ENCODE results near the gene CD300LF. TPM values are rescaled to one million over a fixed set of nuclear protein-coding genes. Genes with fewer than 3 reads are reported as not detected.

CD300LF gene
- total RNA-seq, 1 experiment from 2014 or later: not detected

- RAD21 ChIA-PET (ENCODE audit: low non-redundant PET in 1 of 2, low total read pairs in 2 of 2, uncharacterized antibody in 2 of 2, unreplicated experiment in 2 of 2): no interaction called here
- Histone ChIP-seq H3K9ac (ENCODE audit: low read length) (peak overlapping the region; percentile 79), H3K36me3 (ENCODE audit: control insufficient read depth in 1 of 2, insufficient read depth in 2 of 2, low read length in 2 of 2) (peaks cover 0 to 2% of the 10 kb centered on the region in 2 experiments; a peak in 2 of 4 replicates), H3K27me3 (ENCODE audit: insufficient read depth, low read length) (no peaks in the 10 kb centered on the region), H3K9me3 (ENCODE audit: control insufficient read depth in 1 of 2, insufficient read depth in 1 of 2, low read depth in 1 of 2, low read length in 2 of 2) (no peaks in the 10 kb centered on the region), H3K4me3 (replicated peaks in 1 of 2; ENCODE audit: low read depth in 1 of 2, low read length in 2 of 2) (peak overlapping the region; percentile 74 to 90), H3K9me2 (ENCODE audit: insufficient read depth) (no peaks in the 10 kb centered on the region), H3K79me2 (ENCODE audit: insufficient read depth, low read length) (peaks cover 62% of the 10 kb centered on the region), H3K4me2 (ENCODE audit: low read length) (peak overlapping the region; percentile 87), H3K27ac (ENCODE audit: low read depth, low read length) (peak overlapping the region; percentile 81), H2AFZ (ENCODE audit: low read depth, low read length, poor library complexity, severe bottlenecking) (no peak overlapping the region), H3K4me1 (ENCODE audit: control insufficient read depth in 1 of 2, insufficient read depth in 2 of 2, low read length in 2 of 2) (peaks cover 32 to 54% of the 10 kb centered on the region in 2 experiments), H4K20me1 (ENCODE audit: insufficient read depth) (peaks cover 3% of the 10 kb centered on the region; the same call in 1 of the 2 replicates)
- CTCF ChIA-PET: interaction anchor here (0.8 to 1.9 kb wide), 6 partner anchors 13 to 382 kb away, joined by 3 to 8 read pairs (median 6); partner anchors contain the start of genes NAT9 and RAB37
- BruUV-seq (replicated peaks): no TSS peak
- ATAC-seq: no peak
- TF ChIP-seq ATF3 (IDR thresholded peaks at IDR 0.05): no peak
- TF ChIP-seq ZFX (IDR thresholded peaks at IDR 0.05): no peak
- DNase-seq (ENCODE audit: low read depth, low spot score): no peak
- POLR2A ChIA-PET: interaction anchor here (1.9 to 3.2 kb wide), 4 partner anchors 9 to 123 kb away, joined by 5 to 18 read pairs (median 10); partner anchors contain the start of genes FDXR and RAB37
- intact Hi-C loops (cut with micrococcal nuclease): no loop called here
These were observed 37.3 kb upstream of the CD300LF start for GRCh38 chr17:74750039-74750326.

- Histone ChIP-seq H3K4me2 (ENCODE audit: low read length) (peak overlapping the region; percentile 87), H3K9me2 (ENCODE audit: insufficient read depth) (no peaks in the 10 kb centered on the region), H3K27ac (ENCODE audit: low read depth, low read length) (peak overlapping the region; percentile 81), H3K27me3 (ENCODE audit: insufficient read depth, low read length) (no peaks in the 10 kb centered on the region), H3K36me3 (ENCODE audit: control insufficient read depth in 1 of 2, insufficient read depth in 2 of 2, low read length in 2 of 2) (peaks cover 0 to 2% of the 10 kb centered on the region in 2 experiments; a peak in 2 of 4 replicates), H3K9ac (ENCODE audit: low read length) (peak overlapping the region; percentile 79), H4K20me1 (ENCODE audit: insufficient read depth) (peaks cover 3% of the 10 kb centered on the region; the same call in 1 of the 2 replicates), H2AFZ (ENCODE audit: low read depth, low read length, poor library complexity, severe bottlenecking) (no peak overlapping the region), H3K4me3 (replicated peaks in 1 of 2; ENCODE audit: low read depth in 1 of 2, low read length in 2 of 2) (peak overlapping the region; percentile 74 to 90), H3K9me3 (ENCODE audit: control insufficient read depth in 1 of 2, insufficient read depth in 1 of 2, low read depth in 1 of 2, low read length in 2 of 2) (no peaks in the 10 kb centered on the region), H3K4me1 (ENCODE audit: control insufficient read depth in 1 of 2, insufficient read depth in 2 of 2, low read length in 2 of 2) (peaks cover 35 to 59% of the 10 kb centered on the region in 2 experiments), H3K79me2 (ENCODE audit: insufficient read depth, low read length) (peaks cover 57% of the 10 kb centered on the region)
- TF ChIP-seq ZBTB33 (IDR thresholded peaks at IDR 0.05; ENCODE audit: extremely low read depth, insufficient replicate concordance, low read length) (no peak), SRF (IDR thresholded peaks at IDR 0.05; ENCODE audit: low read depth) (no peak), ZFX (IDR thresholded peaks at IDR 0.05) (no peak; the same call in 1 of the 2 replicates), CTCF (IDR thresholded peaks at IDR 0.05 in 2 of 3, conservative IDR thresholded peaks at IDR 0.05 in 1 of 3; ENCODE audit: borderline replicate concordance in 1 of 3, insufficient read depth in 1 of 3, low read depth in 2 of 3, low read length in 2 of 3) (no peak), REST (IDR thresholded peaks at IDR 0.05; ENCODE audit: low read depth) (no peak)
- ChIA-PET POLR2A (interaction anchor here (1.2 to 3.2 kb wide), 5 partner anchors 10 to 123 kb away, joined by 4 to 18 read pairs (median 9); partner anchors contain the start of genes FDXR, NAT9 and RAB37), CTCF (interaction anchor here (1.1 to 1.9 kb wide), 5 partner anchors 13 to 382 kb away, joined by 3 to 8 read pairs (median 6); partner anchors contain the start of genes NAT9 and RAB37), RAD21 (ENCODE audit: low non-redundant PET in 1 of 2, low total read pairs in 2 of 2, uncharacterized antibody in 2 of 2, unreplicated experiment in 2 of 2) (no interaction called here)
- ATAC-seq (peak; percentile 17), DNase-seq (ENCODE audit: low read depth, low spot score) (no peak)
- intact Hi-C loops (cut with micrococcal nuclease): no loop called here
- no TSS peak for BruUV-seq (replicated peaks)
These were observed 36.7 kb upstream of the CD300LF start for GRCh38 chr17:74749279-74750038.
